ENCODE results near the gene PAPPA.

- no peak for TF ChIP-seq CTCF (conservative IDR thresholded peaks at IDR 0.05; ENCODE audit: low read length)
- TF ChIP-seq EZH2phosphoT487 (IDR thresholded peaks at IDR 0.05; ENCODE audit: borderline replicate concordance), result no peak
Measured at GRCh38 chr9:116335392-116335791, 181.8 kb downstream of the PAPPA start.
